LHCN-M2 (cell line): ENCODE measurements around the gene C22orf42. TPM values are rescaled to one million over a fixed set of nuclear protein-coding genes. Genes with fewer than 3 reads are reported as not detected.
"Not testable (repeated sequence)": the region's sequence is repeated elsewhere in the genome, so short reads cannot be mapped to it uniquely, and the experiment has no call there.

ENCODE experiments used
- DNase-seq: peaks from one replicate; pipeline ENCODE4 v3.0.0-alpha.2; 2012; ENCODE audit warnings: low read depth
- total RNA-seq: library from RNA; depleted of rRNA; stranded (reverse); fragments of >200 nt; gene quantifications from 2 replicates; pipeline ENCODE4 v1.2.3, GENCODE V29; 2014; rRNA removed

C22orf42 gene
- total RNA-seq, 1 experiment from 2014 or later: not detected

DNA sequence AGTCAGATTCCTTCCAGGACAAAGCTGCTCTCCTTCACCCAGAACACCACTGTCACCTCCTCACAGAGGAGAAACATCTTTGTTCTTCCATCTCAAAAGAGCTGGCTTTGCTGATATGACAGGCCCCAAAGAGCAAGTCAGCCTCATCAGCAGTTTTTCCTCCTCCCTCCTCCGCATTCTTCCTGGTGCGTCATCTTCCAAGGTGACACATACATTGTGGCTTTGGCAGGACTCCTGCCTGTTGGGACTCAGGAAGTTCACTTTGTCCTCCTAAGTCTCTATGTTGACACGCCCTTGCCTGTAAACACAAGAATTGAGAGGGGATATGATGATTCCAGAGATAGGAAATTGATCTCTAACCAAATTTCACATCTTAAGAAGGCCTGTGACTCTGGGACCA, 23.1 kb downstream of the C22orf42 start:
- peak; percentile 77 for DNase-seq

DNA sequence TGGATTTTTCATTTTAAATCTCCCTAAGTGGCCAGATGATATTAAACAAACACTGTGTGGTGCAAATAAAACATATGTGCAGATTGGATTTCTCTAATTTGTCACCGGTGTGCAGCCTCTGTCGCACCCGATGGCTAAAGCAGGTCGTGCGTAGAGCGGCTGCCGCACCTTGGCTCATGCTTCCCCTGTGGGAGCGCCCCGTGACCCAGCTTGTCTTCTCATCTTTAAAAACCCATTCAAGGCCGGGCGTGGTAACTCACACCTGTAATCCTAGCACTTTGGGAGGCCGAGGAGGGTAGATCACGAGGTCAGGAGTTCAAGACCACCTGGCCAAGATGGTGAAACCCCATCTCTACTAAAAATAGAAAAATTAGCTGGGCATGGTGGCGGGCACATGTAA, 24.3 kb downstream of the C22orf42 start:
- DNase-seq: not testable (repeated sequence)

DNA sequence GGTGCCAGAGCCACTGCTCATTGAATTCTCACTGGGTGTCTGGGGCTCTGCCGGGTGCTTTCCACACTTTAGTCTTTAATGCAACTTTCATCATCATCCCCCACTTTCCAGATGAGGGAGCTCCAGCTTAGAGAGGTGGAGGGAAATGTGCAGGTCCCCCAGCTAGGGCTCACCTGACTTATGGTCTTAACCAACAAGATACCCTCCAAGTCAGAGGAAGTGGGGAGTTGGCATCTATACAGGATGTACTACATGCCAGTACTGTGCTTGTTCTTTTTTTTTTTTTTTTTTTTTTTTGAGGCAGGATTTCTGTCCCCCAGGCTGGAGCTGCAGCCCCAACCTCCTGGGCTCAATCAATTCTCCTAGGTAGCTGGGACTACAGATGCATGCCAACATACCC, 26.3 kb downstream of the C22orf42 start:
- DNase-seq: no peak

DNA sequence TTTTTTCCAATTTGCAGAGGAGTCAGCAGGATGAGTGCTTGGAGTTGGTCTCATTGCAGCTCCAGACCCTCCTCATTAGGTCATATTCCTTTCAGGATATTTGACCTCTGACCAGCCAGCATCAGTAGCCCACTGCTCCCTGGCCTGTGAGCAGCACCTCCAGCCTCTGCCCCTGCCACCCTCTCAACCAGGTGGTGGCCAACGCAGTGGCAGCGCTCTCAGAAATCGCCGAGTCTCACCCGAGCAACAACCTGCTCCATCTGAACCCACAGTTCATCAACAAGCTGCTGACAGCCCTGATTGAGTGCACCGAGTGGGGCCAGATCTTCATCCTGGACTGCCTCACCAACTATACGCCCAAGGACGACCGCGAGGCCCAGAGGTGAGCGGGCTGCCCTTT, 27.0 kb downstream of the C22orf42 start:
- no peak for DNase-seq

DNA sequence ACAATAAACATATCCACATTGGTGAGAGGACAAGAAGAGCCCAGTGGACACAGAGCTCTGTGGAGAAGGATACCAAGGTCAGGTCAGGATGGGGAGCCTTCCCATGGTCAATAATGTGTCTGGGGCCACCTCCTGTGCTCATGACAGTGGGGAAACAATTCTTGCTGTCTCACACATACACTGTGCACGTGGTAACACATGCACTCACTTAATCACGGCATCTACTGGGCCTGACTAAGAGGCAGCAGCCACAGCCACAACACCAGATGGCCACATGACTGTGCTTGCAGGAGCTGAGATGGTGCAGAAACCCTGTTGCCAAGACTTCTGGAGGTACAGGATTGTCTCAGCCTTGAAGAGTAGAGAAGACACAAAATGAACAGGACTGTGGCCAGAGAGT, 28.6 kb downstream of the C22orf42 start:
- no peak for DNase-seq

DNA sequence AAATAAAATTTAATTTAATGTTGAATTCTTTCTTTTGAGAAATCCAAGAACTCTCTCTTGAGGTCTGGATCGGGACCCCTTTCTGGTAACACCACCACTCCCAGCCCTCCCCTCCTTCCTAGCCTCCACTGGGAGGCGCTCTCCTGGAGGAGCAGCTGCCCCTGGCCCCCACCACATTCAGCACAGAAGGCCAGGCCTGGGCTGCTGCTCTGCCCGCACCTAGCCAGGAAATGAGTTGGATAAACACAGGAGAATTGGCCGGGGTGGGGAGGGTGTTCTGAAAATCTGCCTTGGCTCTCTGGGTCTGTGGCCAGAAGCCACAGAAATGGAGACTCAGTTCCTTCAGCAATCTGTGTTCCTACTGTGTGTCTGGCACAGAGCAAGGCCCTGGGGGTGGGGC, 31.2 kb downstream of the C22orf42 start:
- DNase-seq: no peak

DNA sequence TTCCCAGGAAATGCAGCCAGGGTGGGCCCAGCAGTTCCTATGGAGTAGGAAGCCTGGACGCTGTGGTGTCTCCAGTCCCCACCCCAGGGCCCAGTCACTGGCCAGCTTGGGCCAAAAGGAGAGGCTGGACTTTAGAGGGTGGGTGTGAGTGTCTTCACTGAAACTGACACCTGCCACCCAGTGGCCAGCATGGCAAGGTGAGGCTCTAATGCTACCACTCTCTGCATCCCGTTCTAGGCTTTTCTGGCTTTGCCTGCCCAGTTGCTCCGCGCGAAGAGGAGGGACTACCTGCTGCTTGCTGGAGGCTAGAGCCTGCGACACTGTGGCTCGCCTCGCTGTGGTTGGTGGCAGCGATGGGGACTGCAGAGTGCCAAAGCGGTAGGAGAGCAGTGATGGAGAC, 35.4 kb downstream of the C22orf42 start:
- no peak for DNase-seq

DNA sequence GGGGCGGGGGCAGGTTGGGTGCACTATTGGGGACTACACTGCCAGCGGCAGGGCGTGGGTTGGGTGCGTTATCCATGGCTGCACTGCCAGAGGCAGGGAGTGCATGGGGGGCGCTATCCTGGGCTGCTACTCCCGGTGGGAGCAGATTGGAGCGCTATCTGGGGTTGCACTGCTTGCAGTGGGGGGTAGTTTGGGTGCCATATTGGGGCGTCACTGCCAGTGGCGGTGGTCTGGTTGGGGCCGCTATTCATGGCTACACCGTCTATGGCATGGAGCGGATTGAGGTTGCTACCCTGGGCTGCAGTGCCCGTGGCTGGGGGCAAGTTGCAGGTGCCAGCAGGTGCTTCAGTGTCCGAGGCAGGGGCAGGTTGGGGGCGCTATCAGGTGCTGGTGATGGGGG, 36.2 kb downstream of the C22orf42 start:
- DNase-seq: no peak

DNA sequence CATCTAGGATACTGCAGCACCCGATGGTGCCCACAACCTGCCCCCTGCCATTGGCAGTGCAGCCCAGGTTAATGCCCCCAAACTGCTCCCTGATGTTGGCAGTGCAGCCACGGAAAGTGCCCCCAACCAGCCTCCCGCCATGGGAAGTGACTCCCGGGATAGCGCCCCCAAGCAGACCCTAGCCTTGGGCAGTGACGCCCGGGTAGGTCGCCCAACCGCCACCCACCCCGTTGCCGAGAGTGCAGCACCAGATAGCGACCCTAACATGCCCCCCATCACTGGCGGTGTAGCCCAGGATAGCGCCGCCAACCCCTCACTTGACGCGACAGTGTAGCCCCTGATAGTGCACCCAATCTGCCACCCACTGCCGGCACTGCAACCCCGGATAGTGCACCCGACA, 38.5 kb downstream of the C22orf42 start:
- DNase-seq: no peak

DNA sequence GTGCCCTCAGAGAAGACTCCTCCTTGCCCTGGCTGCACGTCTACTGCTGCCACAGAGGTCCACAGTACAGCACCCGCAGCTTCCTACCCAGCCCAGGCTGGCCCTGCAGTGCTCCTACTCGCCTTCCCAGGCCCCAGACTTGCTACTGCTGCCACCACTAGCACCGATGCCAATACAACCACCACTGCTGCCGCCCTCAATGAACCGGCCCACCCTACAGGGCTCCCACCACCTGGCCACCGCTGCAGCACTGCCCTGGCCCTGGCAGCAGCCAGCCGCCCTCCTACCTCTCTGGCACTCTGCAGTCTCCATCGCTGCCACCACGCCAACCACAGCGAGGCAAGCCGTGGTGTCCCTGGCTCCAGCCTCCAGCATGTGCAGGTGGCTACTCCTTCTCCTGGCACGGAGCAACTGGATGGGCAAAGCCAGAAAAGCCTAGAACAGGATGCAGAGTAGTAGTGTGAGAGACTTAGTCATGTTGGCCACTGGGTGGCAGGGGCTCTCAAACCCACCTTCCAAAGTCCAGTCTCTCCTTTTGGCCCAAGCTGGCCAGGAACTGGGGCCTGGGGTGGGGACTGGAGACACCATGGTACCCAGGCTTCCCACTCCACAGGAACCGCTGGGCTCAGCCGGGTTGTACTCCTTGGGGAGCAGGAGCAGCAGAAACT, 39.4 kb downstream of the C22orf42 start:
- no peak for DNase-seq

DNA sequence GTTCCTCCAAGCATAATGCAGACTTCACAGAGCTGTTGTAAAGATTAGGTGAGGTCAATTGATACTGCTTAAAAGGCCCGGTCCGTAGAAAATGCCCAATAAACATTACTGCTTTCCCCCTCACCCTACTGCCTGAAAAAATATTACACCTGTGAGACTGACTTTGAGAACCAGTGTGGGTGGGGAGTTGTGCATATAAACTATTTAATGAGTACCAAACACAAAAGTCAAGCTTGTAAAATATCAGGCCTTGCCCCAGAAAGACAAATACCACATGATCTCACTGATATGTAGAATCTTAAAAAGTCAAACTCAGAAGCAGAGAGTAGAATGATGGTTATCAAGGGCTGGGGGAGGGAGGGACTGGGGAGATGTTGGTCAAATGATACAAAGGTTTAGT, 46.7 kb downstream of the C22orf42 start:
- no peak for DNase-seq

DNA sequence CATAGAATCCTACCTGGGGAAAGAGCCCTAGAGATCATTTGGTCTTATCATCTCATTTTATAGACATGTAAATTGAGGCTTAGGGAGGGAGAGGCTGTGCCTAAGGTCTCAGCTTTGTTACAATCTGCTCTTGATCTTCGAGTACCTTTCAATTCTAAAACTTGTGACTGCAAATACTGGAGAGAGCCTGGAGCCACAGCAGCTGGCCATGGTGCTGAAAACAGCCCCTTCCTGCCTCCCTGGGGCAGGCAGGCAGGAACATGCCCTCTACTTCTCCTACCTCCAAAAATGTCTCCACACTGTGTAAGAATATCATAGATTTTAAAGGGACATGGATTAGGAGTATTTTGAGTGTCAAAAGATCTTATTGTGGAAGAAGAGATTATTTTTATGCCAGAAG, 52.2 kb downstream of the C22orf42 start:
- peak; percentile 5 for DNase-seq

DNA sequence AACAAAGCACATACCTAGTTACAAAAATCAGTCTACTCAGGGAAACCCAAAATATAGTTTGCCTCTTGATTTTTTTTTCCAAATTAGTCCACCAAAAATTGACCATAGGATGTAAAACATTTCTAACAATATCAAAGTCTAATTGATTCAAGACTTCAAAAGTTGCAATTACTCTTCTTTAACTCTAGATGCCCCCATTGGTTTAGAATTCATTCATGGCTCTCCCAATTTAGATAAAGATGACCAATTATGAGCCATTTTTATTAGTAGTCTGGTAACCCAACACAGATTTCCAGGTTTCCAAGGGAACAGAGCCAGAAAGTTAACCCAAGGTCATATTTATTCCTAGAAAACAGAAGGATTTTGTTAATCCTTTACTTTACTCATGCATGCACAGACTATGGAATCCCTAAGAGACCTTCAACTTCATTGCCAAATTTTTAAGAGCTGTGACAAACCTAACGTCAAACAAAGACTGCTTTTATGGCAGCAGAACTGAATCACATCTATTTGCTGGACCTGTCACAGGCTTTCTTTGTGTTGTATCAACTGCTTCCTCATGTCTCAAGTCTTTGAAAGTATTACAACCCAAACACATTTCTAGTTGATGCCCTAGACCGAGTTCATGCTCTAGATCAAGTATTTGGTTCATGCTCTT, 55.3 kb downstream of the C22orf42 start:
- peak; percentile 12 for DNase-seq

DNA sequence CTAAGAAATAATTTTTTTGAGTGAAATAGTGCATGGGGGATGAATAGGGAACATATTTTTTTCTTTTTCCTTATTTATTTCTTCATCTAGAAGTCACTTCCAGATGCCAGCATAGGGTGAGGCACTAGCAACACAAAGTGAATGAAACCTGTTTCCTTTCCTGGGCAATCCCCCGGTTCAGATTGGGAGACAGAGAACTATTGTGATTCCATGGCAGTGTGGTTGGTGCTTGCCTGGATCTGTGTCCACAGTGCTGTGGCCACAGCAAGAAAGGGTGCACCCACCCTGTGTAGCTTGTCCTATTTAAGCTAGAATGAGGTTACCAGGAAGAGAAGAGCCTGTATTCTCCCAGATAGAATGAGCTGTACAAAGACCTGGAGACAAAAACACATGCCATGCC, 58.4 kb downstream of the C22orf42 start:
- no peak for DNase-seq

Other genes with a start within 250 kb of the C22orf42 start
- gene YWHAH, start 214.8 kb downstream of the C22orf42 start, total RNA-seq: 154 and 167 TPM in 2 replicates
- not detected in 2 replicates for gene SLC5A1, start 116.0 kb downstream of the C22orf42 start, total RNA-seq
- gene RFPL2, start 45.8 kb upstream of the C22orf42 start, total RNA-seq: not detected in 2 replicates
- not detected in 2 replicates for gene SLC5A4, start 96.0 kb upstream of the C22orf42 start, total RNA-seq
- gene RFPL3, start 198.6 kb upstream of the C22orf42 start, total RNA-seq: not detected in 2 replicates